ENCODE data around the gene GOLGA1.
A peak's percentile ranks its signal among the peaks of the same experiment; 100 is the strongest.

GRCh38 chr9:124840300-124840833 is 100.5 kb downstream of the GOLGA1 start:
- TF ChIP-seq CTCF (IDR thresholded peaks at IDR 0.05) (peak in 4 of 6 experiments; percentile 19 to 35 (median 26)), POLR2A (IDR thresholded peaks at IDR 0.05) (no peak)
